ENCODE results near the gene KRTAP12-2.

The KRTAP12-2 gene

DNA sequence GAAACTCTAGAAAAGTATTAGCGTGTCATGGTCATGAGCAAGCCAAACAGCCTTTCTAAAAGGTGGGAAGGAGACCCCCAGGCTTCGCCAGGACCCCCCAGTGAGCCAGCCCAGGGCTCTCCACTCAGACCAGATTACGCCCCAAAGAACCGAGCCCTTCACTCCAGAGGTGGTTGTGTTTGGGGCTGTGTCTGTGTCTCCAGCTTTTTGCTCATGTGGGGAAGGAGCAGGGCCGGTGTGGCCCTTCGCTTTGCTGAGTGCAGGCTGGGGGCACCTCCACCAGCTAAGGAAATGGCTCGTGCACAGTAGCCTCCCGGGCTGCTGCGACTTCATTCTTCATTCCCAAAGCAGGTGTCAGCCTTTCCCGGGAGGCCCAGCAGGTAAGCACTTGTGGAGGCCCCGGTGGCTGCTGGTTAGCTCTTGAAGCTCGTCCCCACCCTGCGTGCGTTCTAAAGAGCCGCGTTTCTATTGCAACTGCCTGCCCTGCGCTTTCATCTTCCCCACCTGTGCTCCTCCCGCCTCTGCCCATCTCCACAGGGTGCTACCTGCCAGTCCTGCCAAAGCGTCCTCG, 44.1 kb upstream of the KRTAP12-2 start:
- H3K9me2 ChIP-seq (replicated peaks; ENCODE audit: insufficient read depth, low read length): no peaks in the 10 kb centered on the region
- H3K4me3 ChIP-seq (ENCODE audit: insufficient read depth, low read length, poor library complexity, severe bottlenecking): no peak overlapping the region
- no peaks in the 10 kb centered on the region for H3K79me2 ChIP-seq (ENCODE audit: insufficient read depth, low read length)
- no peaks in the 10 kb centered on the region for H3K36me3 ChIP-seq (ENCODE audit: low read length)
- H4K20me1 ChIP-seq (ENCODE audit: low read depth, low read length): no peaks in the 10 kb centered on the region
- H3K4me2 ChIP-seq (ENCODE audit: low read depth, low read length, poor library complexity, severe bottlenecking): no peak overlapping the region
- H3K27me3 ChIP-seq (ENCODE audit: low read length): no peaks in the 10 kb centered on the region
- H2AFZ ChIP-seq (ENCODE audit: low read depth, low read length, severe bottlenecking): no peak overlapping the region
- H3K9me3 ChIP-seq (ENCODE audit: insufficient read depth, low read length): no peaks in the 10 kb centered on the region
- TF ChIP-seq, protein P1, sequence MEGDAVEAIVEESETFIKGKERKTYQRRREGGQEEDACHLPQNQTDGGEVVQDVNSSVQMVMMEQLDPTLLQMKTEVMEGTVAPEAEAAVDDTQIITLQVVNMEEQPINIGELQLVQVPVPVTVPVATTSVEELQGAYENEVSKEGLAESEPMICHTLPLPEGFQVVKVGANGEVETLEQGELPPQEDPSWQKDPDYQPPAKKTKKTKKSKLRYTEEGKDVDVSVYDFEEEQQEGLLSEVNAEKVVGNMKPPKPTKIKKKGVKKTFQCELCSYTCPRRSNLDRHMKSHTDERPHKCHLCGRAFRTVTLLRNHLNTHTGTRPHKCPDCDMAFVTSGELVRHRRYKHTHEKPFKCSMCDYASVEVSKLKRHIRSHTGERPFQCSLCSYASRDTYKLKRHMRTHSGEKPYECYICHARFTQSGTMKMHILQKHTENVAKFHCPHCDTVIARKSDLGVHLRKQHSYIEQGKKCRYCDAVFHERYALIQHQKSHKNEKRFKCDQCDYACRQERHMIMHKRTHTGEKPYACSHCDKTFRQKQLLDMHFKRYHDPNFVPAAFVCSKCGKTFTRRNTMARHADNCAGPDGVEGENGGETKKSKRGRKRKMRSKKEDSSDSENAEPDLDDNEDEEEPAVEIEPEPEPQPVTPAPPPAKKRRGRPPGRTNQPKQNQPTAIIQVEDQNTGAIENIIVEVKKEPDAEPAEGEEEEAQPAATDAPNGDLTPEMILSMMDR (IDR thresholded peaks at IDR 0.05; ENCODE audit: insufficient read depth, low read length, poor library complexity, severe bottlenecking): no peak
- TF ChIP-seq EZH2phosphoT487 (conservative IDR thresholded peaks at IDR 0.05; ENCODE audit: low read length): no peak
- no peak overlapping the region for H3K27ac ChIP-seq (ENCODE audit: low read depth, low read length)
- H3F3A ChIP-seq (ENCODE audit: insufficient read depth): no peaks in the 10 kb centered on the region
- no peak overlapping the region for H3K9ac ChIP-seq (ENCODE audit: low read length)

DNA sequence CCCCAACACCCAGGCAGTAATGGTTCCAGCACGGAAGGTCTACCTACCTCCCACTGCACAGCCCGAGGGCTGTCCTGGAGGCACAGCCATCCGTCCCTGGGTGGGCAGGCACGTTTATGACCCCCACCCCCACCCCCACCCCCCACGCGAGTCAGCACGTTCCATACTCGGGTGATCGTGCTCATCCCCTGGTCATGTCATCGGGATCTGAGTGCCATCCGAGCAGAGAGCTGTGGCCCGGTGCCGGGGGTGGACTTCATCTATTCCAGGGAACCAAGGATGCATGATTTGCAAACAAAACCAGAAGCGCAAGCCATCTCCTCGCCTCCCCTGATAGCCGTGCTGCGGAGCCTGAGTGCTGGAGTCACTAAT, 43.6 kb upstream of the KRTAP12-2 start:
- Histone ChIP-seq H4K20me1 (ENCODE audit: low read depth, low read length) (no peaks in the 10 kb centered on the region), H3K4me2 (ENCODE audit: low read depth, low read length, poor library complexity, severe bottlenecking) (no peak overlapping the region), H3K9ac (ENCODE audit: low read length) (no peak overlapping the region), H2AFZ (ENCODE audit: low read depth, low read length, severe bottlenecking) (no peak overlapping the region), H3K9me3 (ENCODE audit: insufficient read depth, low read length) (no peaks in the 10 kb centered on the region), H3K79me2 (ENCODE audit: insufficient read depth, low read length) (no peaks in the 10 kb centered on the region), H3K27me3 (ENCODE audit: low read length) (no peaks in the 10 kb centered on the region), H3K4me3 (ENCODE audit: insufficient read depth, low read length, poor library complexity, severe bottlenecking) (no peak overlapping the region), H3K36me3 (ENCODE audit: low read length) (no peaks in the 10 kb centered on the region), H3K9me2 (replicated peaks; ENCODE audit: insufficient read depth, low read length) (no peaks in the 10 kb centered on the region), H3F3A (ENCODE audit: insufficient read depth) (no peaks in the 10 kb centered on the region), H3K27ac (ENCODE audit: low read depth, low read length) (no peak overlapping the region)
- TF ChIP-seq EZH2phosphoT487 (conservative IDR thresholded peaks at IDR 0.05; ENCODE audit: low read length): no peak
- TF ChIP-seq, protein P1 (IDR thresholded peaks at IDR 0.05; ENCODE audit: insufficient read depth, low read length, poor library complexity, severe bottlenecking): no peak

DNA sequence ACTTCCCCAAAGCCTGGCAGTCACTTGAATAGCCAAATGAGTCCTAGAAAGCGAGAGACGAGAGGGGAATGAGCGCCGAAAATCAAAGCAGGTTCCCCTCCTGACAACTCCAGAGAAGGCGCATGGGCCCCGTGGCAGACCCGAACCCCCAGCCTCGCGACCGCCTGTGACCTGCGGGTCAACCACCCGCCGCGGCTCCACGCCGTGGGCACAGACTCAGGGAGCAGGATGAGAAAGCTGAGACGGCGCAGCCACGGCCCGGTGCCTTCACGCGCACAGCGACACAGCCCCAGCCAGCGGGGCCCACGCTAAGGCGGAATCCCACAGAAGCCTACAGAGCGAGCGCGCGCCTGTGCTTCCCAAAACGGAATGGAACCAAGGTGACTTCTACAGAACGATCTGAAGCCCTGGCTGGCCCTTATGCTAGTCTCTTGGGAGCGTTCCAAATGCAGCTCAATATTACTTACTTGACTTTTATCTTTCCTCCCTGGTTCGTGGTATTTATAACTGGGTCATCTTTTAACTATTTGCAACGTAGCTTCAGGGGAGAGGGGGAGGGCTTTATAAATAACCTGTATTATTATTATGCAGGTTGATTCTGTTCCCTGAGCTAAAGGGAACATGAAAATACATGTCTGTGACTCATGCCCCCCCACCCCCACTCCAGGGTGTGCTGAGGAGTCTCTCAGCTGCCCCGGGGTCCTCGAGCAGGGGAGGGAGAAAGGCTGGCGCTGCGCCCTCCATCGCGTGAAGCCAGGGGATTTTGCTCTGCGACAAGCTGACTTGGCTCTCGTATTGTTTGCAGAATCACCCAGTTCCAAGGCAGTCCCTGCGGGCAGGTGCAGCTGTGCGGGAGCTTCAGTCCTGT, 42.9 kb upstream of the KRTAP12-2 start:
- Histone ChIP-seq H2AFZ (ENCODE audit: low read depth, low read length, severe bottlenecking) (no peak overlapping the region), H3K9me3 (ENCODE audit: insufficient read depth, low read length) (no peaks in the 10 kb centered on the region), H3K36me3 (ENCODE audit: low read length) (no peaks in the 10 kb centered on the region), H3K79me2 (ENCODE audit: insufficient read depth, low read length) (no peaks in the 10 kb centered on the region), H3K9me2 (replicated peaks; ENCODE audit: insufficient read depth, low read length) (no peaks in the 10 kb centered on the region), H4K20me1 (ENCODE audit: low read depth, low read length) (no peaks in the 10 kb centered on the region), H3K4me3 (ENCODE audit: insufficient read depth, low read length, poor library complexity, severe bottlenecking) (no peak overlapping the region), H3K27me3 (ENCODE audit: low read length) (no peaks in the 10 kb centered on the region), H3F3A (ENCODE audit: insufficient read depth) (no peaks in the 10 kb centered on the region), H3K27ac (ENCODE audit: low read depth, low read length) (no peak overlapping the region), H3K4me2 (ENCODE audit: low read depth, low read length, poor library complexity, severe bottlenecking) (no peak overlapping the region), H3K9ac (ENCODE audit: low read length) (no peak overlapping the region)
- TF ChIP-seq EZH2phosphoT487 (conservative IDR thresholded peaks at IDR 0.05; ENCODE audit: low read length): no peak
- TF ChIP-seq, protein P1 (IDR thresholded peaks at IDR 0.05; ENCODE audit: insufficient read depth, low read length, poor library complexity, severe bottlenecking): no peak

All from SU-DHL-6 (cell line).